WTC11 (cell line): ENCODE data around the gene PTPRF.

Source experiments
- HMGA2 ChIP-seq: fragments of 250-450 bp; sonication (Bioruptor Pico); IDR thresholded peaks from 2 replicates; pipeline ENCODE4 v1.4.0; 2021; ENCODE audit warnings: mild to moderate bottlenecking, moderate library complexity
- TF ChIP-seq, protein P1 (sequence below): sonication (generic); formaldehyde crosslinking; conservative IDR thresholded peaks from 2 replicates; pipeline ENCODE4 v1.8.1; 2022; ENCODE audit warnings: mild to moderate bottlenecking, missing genetic modification reagents
- TF ChIP-seq, protein P2 (sequence below): fragments of 200-600 bp; IDR thresholded peaks from 2 replicates; pipeline ENCODE4 v1.8.0; 2022; ENCODE audit warnings: antibody characterized with exemption

DNA sequence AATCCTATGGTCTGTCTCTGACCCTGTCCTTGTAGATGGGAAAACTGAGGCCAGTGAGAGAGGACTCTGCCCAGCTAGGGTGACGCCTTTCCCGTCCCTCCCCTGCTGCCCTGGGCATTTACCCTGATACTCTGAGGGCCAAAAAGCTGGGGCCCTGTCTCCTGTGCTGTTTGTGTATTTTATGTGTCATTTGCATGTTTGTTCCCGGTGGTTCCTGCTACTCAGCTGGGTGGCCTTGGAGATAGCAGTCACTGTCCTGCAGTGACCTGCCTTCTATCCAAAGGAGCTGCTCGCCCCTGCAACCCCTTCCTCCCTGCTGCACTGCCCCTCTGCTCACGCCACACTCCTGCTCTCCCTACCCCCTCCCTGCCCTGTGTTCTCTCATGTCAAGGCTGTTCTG is 78.1 kb downstream of the PTPRF start:
- TF ChIP-seq, protein P1, sequence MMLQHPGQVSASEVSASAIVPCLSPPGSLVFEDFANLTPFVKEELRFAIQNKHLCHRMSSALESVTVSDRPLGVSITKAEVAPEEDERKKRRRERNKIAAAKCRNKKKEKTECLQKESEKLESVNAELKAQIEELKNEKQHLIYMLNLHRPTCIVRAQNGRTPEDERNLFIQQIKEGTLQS, result no peak
- TF ChIP-seq, protein P2, sequence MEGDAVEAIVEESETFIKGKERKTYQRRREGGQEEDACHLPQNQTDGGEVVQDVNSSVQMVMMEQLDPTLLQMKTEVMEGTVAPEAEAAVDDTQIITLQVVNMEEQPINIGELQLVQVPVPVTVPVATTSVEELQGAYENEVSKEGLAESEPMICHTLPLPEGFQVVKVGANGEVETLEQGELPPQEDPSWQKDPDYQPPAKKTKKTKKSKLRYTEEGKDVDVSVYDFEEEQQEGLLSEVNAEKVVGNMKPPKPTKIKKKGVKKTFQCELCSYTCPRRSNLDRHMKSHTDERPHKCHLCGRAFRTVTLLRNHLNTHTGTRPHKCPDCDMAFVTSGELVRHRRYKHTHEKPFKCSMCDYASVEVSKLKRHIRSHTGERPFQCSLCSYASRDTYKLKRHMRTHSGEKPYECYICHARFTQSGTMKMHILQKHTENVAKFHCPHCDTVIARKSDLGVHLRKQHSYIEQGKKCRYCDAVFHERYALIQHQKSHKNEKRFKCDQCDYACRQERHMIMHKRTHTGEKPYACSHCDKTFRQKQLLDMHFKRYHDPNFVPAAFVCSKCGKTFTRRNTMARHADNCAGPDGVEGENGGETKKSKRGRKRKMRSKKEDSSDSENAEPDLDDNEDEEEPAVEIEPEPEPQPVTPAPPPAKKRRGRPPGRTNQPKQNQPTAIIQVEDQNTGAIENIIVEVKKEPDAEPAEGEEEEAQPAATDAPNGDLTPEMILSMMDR, result no peak
- TF ChIP-seq HMGA2 (CRISPR knock-in tag), result no peak
